ENCODE measurements around the gene EVL.
"Not testable (repeated sequence)": the region's sequence is repeated elsewhere in the genome, so short reads cannot be mapped to it uniquely, and the experiment has no call there.

Gene EVL

GRCh38 chr14:100172811-100173210 lies 107.6 kb downstream of the EVL start:
- no peak for DNase-seq
- no peak overlapping the region for H3K27ac ChIP-seq
- no peaks in the 10 kb centered on the region for H3K27me3 ChIP-seq (replicated peaks)
- no peak for TF ChIP-seq CTCF (IDR thresholded peaks at IDR 0.05; ENCODE audit: low read depth, low read length, missing control alignments)
- in situ Hi-C loops (cut with HindIII; ENCODE audit: low pct_ligation_motif_present, low sequenced_read_pairs), result no loop called here
- no peak overlapping the region for H3K4me3 ChIP-seq (ENCODE audit: low read depth, low read length)
- no peaks in the 10 kb centered on the region for H3K36me3 ChIP-seq (replicated peaks)

GRCh38 chr14:100173353-100173752 lies 108.1 kb downstream of the EVL start:
- no peak overlapping the region for H3K27ac ChIP-seq
- in situ Hi-C loops (cut with HindIII; ENCODE audit: low pct_ligation_motif_present, low sequenced_read_pairs), result no loop called here
- DNase-seq, result no peak
- H3K36me3 ChIP-seq (replicated peaks), result no peaks in the 10 kb centered on the region
- no peak overlapping the region for H3K4me3 ChIP-seq (ENCODE audit: low read depth, low read length)
- no peaks in the 10 kb centered on the region for H3K27me3 ChIP-seq (replicated peaks)
- TF ChIP-seq CTCF (IDR thresholded peaks at IDR 0.05; ENCODE audit: low read depth, low read length, missing control alignments), result no peak

DNA sequence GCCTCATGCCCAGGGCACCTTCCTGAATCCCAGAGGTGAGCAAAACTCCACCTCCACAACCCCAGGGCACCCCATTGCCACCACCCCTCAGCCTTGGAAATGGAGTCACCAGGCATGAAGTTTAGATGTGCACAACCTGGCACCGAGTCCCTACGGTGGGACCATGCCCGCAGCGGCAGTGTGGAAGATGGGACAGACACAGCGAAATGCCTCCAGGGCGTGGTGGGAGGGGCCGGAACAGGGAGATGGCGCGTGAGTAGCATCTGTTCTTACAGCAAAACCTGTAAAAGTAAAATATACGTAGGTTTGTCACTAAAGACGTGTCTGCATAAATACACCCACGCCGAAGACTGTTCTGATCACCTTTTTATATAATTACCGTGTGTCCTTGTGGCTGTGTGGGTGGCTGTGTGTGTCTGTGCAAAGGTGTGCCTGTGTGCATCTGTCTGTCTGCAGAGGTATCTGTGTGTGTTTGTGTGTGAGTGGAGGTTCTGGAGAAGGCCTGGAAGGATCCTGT lies 111.6 kb downstream of the EVL start:
- in situ Hi-C loops (cut with HindIII; ENCODE audit: low pct_ligation_motif_present, low sequenced_read_pairs), result no loop called here
- H3K4me3 ChIP-seq (ENCODE audit: low read depth, low read length), result no peak overlapping the region
- DNase-seq, result no peak
- H3K27me3 ChIP-seq (replicated peaks), result no peaks in the 10 kb centered on the region
- no peaks in the 10 kb centered on the region for H3K36me3 ChIP-seq (replicated peaks)
- TF ChIP-seq CTCF (IDR thresholded peaks at IDR 0.05; ENCODE audit: low read depth, low read length, missing control alignments), result no peak
- no peak overlapping the region for H3K27ac ChIP-seq

GRCh38 chr14:100178691-100179090 lies 113.5 kb downstream of the EVL start:
- no peak for DNase-seq
- Histone ChIP-seq H3K36me3 (replicated peaks) (no peaks in the 10 kb centered on the region), H3K4me3 (ENCODE audit: low read depth, low read length) (no peak overlapping the region), H3K27me3 (replicated peaks) (no peaks in the 10 kb centered on the region), H3K27ac (no peak overlapping the region)
- TF ChIP-seq CTCF (IDR thresholded peaks at IDR 0.05; ENCODE audit: low read depth, low read length, missing control alignments), result no peak
- in situ Hi-C loops (cut with HindIII; ENCODE audit: low pct_ligation_motif_present, low sequenced_read_pairs), result no loop called here

DNA sequence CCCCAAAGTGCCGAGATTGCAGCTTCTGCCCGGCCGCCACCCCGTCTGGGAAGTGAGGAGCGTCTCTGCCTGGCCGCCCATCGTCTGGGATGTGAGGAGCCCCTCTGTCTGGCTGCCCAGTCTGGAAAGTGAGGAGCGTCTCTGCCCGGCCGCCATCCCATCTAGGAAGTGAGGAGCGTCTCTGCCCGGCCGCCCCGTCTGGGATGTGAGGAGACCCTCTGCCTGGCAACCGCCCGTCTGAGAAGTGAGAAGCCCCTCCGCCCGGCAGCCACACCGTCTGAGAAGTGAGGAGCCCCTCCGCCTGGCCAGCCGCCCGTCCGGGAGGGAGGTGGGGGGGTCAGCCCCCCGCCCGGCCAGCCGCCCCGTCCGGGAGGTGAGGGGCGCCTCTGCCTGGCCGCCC lies 115.4 kb downstream of the EVL start:
- H3K4me3 ChIP-seq (ENCODE audit: low read depth, low read length); DNase-seq; H3K27ac ChIP-seq; H3K36me3 ChIP-seq (replicated peaks); H3K27me3 ChIP-seq (replicated peaks); in situ Hi-C loops (cut with HindIII; ENCODE audit: low pct_ligation_motif_present, low sequenced_read_pairs): not testable (repeated sequence)

- in situ Hi-C loops (cut with HindIII; ENCODE audit: low pct_ligation_motif_present, low sequenced_read_pairs); H3K4me3 ChIP-seq (ENCODE audit: low read depth, low read length); H3K27ac ChIP-seq; H3K27me3 ChIP-seq (replicated peaks); H3K36me3 ChIP-seq (replicated peaks): not testable (repeated sequence)
- peak; percentile 14 for DNase-seq
Measured at GRCh38 chr14:100181876-100182551, 116.8 kb downstream of the EVL start.

- Histone ChIP-seq H3K27me3 (replicated peaks) (no peaks in the 10 kb centered on the region), H3K36me3 (replicated peaks) (no peaks in the 10 kb centered on the region), H3K4me3 (ENCODE audit: low read depth, low read length) (no peak overlapping the region), H3K27ac (no peak overlapping the region)
- no peak for DNase-seq
- no peak for TF ChIP-seq CTCF (IDR thresholded peaks at IDR 0.05; ENCODE audit: low read depth, low read length, missing control alignments)
- in situ Hi-C loops (cut with HindIII; ENCODE audit: low pct_ligation_motif_present, low sequenced_read_pairs), result no loop called here
Measured at GRCh38 chr14:100187247-100187833, 122.1 kb downstream of the EVL start.
